CD4-positive, alpha-beta T cell treated with Interleukin-4 for 1 hour (primary cell): ENCODE results near the gene RTL5.
A peak's percentile ranks its signal among the peaks of the same experiment; 100 is the strongest.

Experiments used
- DNase-seq, 2 donors: peaks; one replicate each; pipeline ENCODE4 v3.0.0-alpha.2; 2020 to 2022

The RTL5 gene

DNA sequence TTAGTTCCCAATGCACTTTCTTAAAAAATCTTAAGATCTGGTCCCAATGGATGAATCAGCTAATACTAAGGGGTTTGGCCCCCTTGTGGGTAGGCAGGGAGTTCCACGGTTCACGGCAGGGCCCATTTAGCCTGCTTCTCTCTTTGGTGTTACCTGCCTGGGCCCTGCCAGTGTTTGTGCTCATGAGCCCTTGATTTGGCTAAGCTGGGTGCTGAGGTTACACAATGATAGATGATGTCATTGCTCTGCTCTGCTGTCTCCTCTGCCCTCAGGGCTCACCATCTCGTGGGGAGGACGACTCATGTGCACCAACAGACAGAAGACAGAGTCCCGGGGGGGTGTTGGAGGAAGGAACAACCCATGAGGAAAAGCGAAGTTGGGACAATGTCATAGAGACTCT lies 24.4 kb downstream of the RTL5 start:
- DNase-seq: peak; percentile 48 to 61

GRCh38 chrX:72105436-72105835 lies 26.3 kb downstream of the RTL5 start:
- peak; percentile 80 to 89 for DNase-seq

DNA sequence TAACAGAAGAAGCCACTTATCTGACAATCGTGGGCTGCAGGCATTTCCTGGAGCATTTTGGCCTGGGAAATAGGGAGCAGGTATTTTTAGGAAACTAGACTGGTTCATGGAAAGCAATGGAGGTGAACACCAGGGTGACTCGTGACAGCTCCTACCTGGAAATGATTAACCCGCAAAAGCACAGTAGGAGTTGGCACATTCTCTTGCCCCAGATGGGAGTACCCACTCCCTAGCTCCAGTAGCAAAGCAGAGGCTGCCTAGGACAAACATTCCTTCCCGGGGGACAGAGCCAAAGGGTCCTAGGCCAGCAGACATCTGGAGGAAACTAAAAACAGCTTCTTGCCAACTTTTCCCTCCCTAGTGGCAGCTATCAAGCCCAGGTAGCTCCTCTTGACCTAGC lies 29.0 kb downstream of the RTL5 start:
- DNase-seq: no peak

- no peak for DNase-seq
Observed at GRCh38 chrX:72102126-72102525, 29.6 kb downstream of the RTL5 start.

- no peak for DNase-seq
Observed at GRCh38 chrX:72101597-72102037, 30.1 kb downstream of the RTL5 start.

- peak; percentile 86 for DNase-seq
Observed at GRCh38 chrX:72100824-72101351, 30.8 kb downstream of the RTL5 start.

- peak; percentile 62 to 72 for DNase-seq
Observed at GRCh38 chrX:72100051-72100755, 31.5 kb downstream of the RTL5 start.

GRCh38 chrX:72097098-72097497 lies 34.6 kb downstream of the RTL5 start:
- DNase-seq: no peak

GRCh38 chrX:72095370-72095769 lies 36.3 kb downstream of the RTL5 start:
- DNase-seq: no peak

DNA sequence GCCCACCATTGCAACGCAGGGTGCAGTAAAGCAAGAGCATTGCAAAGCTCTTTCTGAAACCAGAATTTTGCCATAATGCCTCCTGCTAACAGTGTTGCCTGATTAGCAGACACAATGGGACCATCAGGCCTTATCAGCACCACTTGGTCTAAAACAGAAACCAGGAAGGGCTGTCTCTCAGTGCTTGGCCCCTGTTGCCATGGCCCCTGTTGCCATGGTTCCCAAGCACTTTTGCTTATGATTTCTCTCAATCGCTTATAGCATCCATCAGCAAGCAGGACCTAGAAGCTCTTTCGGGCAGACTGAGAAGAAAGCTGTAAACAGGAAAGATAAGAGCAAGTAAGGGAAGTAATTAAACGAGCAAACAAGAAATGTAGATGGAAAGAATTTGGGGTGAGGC lies 36.8 kb downstream of the RTL5 start:
- DNase-seq: peak; percentile 87

GRCh38 chrX:72089254-72089653 lies 42.5 kb downstream of the RTL5 start:
- DNase-seq: no peak

GRCh38 chrX:72088761-72089160 lies 43.0 kb downstream of the RTL5 start:
- DNase-seq: no peak

DNA sequence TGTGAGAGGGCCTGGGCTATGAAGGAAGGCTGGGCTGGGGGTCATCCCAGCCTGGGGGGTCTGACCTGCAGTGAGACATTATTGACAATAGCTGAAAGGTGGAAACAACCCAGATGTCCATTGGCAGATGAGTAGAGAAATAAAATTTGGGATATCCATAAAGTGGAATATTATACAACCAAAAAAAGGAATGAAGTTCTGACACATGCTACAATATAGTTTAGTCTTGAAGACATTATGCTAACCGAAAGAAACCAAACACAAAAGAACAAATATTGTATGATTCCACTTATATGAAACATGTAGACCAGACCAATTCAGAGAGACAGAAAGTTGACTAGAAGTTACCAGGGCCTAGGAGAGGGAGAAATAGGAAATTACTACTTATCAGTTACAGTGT lies 44.7 kb downstream of the RTL5 start:
- no peak for DNase-seq

GRCh38 chrX:72084114-72084513 lies 47.6 kb downstream of the RTL5 start:
- no peak for DNase-seq

- DNase-seq: no peak
Observed at GRCh38 chrX:72083291-72083690, 48.4 kb downstream of the RTL5 start.

DNA sequence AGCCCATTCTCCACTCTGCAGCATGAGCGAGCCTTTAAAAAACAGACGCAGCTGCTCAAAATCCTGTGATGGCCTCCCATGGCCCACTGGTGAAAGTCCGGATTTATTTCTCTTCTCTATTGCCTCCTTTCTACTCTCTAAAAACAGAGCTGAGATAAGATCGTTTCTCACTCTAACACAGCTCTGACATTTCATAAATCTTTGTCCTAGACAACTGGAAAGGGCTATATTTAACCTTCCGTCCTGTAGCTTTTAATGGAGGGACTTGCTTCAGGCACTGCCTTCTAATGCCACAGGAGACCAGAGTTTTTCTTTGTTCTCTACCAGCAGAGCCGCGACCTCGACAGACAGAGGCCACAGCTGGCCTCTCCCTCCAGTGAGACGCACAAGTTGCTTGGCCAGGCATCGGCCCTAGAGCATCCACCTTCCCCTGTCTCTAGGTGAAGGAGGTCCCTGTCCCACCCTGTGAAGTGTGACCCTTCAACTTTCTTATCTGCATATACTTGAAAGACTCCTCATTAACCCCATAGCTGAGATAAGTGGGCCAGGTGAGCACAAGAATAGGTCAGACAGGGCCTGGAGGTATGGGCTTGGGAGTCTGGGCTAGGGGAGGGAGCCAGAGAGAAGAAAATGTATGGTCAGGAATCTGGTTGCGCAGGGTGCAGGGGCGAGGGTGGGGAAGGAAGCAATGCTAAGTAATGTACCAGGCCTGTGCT lies 50.0 kb downstream of the RTL5 start:
- DNase-seq: no peak

- no peak for DNase-seq
Observed at GRCh38 chrX:72080800-72081199, 50.9 kb downstream of the RTL5 start.

DNA sequence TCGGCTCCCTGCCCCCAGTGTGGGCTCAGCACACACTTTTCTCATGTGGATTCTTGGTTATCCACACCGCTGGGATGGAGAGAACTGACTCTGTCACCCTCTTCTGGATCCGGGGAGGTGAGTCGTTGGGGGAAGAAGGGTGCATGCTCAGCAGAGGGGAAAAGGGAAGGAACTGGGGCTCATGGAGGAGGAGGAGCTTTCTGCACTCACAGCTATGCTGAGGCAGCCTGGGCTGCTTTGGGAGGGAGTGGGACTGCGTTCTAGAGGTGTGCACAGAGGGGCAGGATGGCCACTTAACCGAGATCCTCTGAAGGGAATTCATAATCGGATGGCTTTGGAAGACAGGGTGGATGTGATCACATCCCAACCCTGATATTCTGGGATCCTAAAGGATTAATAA lies 51.6 kb downstream of the RTL5 start:
- no peak for DNase-seq

- no peak for DNase-seq
Observed at GRCh38 chrX:72079607-72080006, 52.1 kb downstream of the RTL5 start.

DNA sequence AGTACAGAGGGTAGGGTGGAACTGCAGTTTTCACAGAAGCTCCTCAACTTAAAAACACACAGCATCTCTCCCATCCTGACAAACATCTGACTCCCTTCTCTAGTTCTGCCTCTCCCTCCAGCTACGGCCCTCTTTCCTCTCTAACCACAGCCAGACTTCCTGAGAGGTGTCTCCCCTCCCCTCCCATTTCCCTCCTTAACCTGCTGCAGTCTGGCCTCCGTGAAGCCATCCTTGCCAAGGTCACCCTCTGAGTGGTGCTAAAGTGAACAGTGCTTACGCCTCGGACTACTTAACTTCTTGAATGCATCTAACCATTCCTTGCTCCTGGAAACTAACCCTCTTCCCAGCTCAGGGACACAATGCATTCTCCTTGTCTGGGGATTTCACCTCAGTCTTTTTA lies 53.3 kb downstream of the RTL5 start:
- DNase-seq: no peak
